Stimulated activated memory B cell treated with anti-CD40 and anti-IgM and Interleukin-4, amounts not matched to agents 10 μg/mL and 1 μg/mL and 100 μg/mL, for 72 hours (primary cell): Measurements from ENCODE around the gene GMDS.

ENCODE experiments used
- ATAC-seq: fragments of 150-1000 bp; cut with Tn5 transposase; 2 replicates; pipeline ENCODE4 v1.10.0; 2021
- H3K27ac Mint-ChIP-seq: one replicate; pipeline ENCODE4 v1.8.0; 2022; ENCODE audit warnings: mild to moderate bottlenecking, mixed read lengths
- H3K27me3 Mint-ChIP-seq: one replicate; pipeline ENCODE4 v1.8.0; 2022; ENCODE audit warnings: mixed read lengths
- H3K36me3 Mint-ChIP-seq: one replicate; pipeline ENCODE4 v1.8.0; 2022; ENCODE audit warnings: mixed read lengths
- H3K4me1 Mint-ChIP-seq: one replicate; pipeline ENCODE4 v1.8.0; 2022; ENCODE audit warnings: mixed read lengths
- H3K4me3 Mint-ChIP-seq: one replicate; pipeline ENCODE4 v1.8.0; 2022; ENCODE audit warnings: mild to moderate bottlenecking, moderate library complexity, mixed read lengths
- H3K9me3 Mint-ChIP-seq: one replicate; pipeline ENCODE4 v1.8.0; 2022; ENCODE audit warnings: mixed read lengths

Gene GMDS

GRCh38 chr6:1950631-1951030, 294.8 kb downstream of the GMDS start:
- H3K27ac Mint-ChIP-seq: no peak overlapping the region
- H3K27me3 Mint-ChIP-seq: no peaks in the 10 kb centered on the region
- H3K36me3 Mint-ChIP-seq: peaks cover 31% of the 10 kb centered on the region
- H3K4me3 Mint-ChIP-seq: no peak overlapping the region
- H3K4me1 Mint-ChIP-seq: no peaks in the 10 kb centered on the region
- no peaks in the 10 kb centered on the region for H3K9me3 Mint-ChIP-seq
- ATAC-seq: no peak

- Mint-ChIP-seq H3K9me3 (no peaks in the 10 kb centered on the region), H3K27me3 (no peaks in the 10 kb centered on the region), H3K4me1 (no peaks in the 10 kb centered on the region), H3K27ac (no peak overlapping the region), H3K4me3 (no peak overlapping the region), H3K36me3 (peaks cover 40% of the 10 kb centered on the region)
- ATAC-seq: no peak
Observed at GRCh38 chr6:1949538-1949937, 295.9 kb downstream of the GMDS start.

GRCh38 chr6:1947922-1948321, 297.5 kb downstream of the GMDS start:
- Mint-ChIP-seq H3K36me3 (peaks cover 40% of the 10 kb centered on the region), H3K9me3 (no peaks in the 10 kb centered on the region), H3K27me3 (no peaks in the 10 kb centered on the region), H3K4me1 (no peaks in the 10 kb centered on the region), H3K27ac (no peak overlapping the region), H3K4me3 (no peak overlapping the region)
- ATAC-seq: no peak

- H3K27me3 Mint-ChIP-seq: no peaks in the 10 kb centered on the region
- H3K9me3 Mint-ChIP-seq: no peaks in the 10 kb centered on the region
- H3K4me1 Mint-ChIP-seq: no peaks in the 10 kb centered on the region
- no peak for ATAC-seq
- no peak overlapping the region for H3K27ac Mint-ChIP-seq
- peaks cover 29% of the 10 kb centered on the region for H3K36me3 Mint-ChIP-seq
- no peak overlapping the region for H3K4me3 Mint-ChIP-seq
Observed at GRCh38 chr6:1946583-1946982, 298.8 kb downstream of the GMDS start.

GRCh38 chr6:1945235-1945832, 300.1 kb downstream of the GMDS start:
- Mint-ChIP-seq H3K4me1 (no peaks in the 10 kb centered on the region), H3K4me3 (no peak overlapping the region), H3K27ac (no peak overlapping the region), H3K36me3 (peaks cover 29% of the 10 kb centered on the region), H3K27me3 (no peaks in the 10 kb centered on the region), H3K9me3 (no peaks in the 10 kb centered on the region)
- ATAC-seq: no peak

- no peak for ATAC-seq
Observed at GRCh38 chr6:1942834-1943233, 302.6 kb downstream of the GMDS start.

GRCh38 chr6:1941534-1941933, 303.9 kb downstream of the GMDS start:
- H3K36me3 Mint-ChIP-seq: peaks cover 22% of the 10 kb centered on the region
- H3K4me1 Mint-ChIP-seq: no peaks in the 10 kb centered on the region
- H3K27ac Mint-ChIP-seq: no peak overlapping the region
- ATAC-seq: no peak
- no peaks in the 10 kb centered on the region for H3K27me3 Mint-ChIP-seq
- no peaks in the 10 kb centered on the region for H3K9me3 Mint-ChIP-seq
- H3K4me3 Mint-ChIP-seq: no peak overlapping the region

More at GRCh38 chr6:1942834-1943233, 302.6 kb downstream of the GMDS start:
- no peaks in the 10 kb centered on the region for H3K9me3 Mint-ChIP-seq
- peaks cover 29% of the 10 kb centered on the region for H3K36me3 Mint-ChIP-seq
- H3K4me1 Mint-ChIP-seq: no peaks in the 10 kb centered on the region
- H3K27me3 Mint-ChIP-seq: no peaks in the 10 kb centered on the region
- H3K27ac Mint-ChIP-seq: no peak overlapping the region
- no peak overlapping the region for H3K4me3 Mint-ChIP-seq

GRCh38 chr6:1940381-1940780, 305.0 kb downstream of the GMDS start:
- Mint-ChIP-seq H3K4me3 (no peak overlapping the region), H3K27me3 (no peaks in the 10 kb centered on the region), H3K9me3 (no peaks in the 10 kb centered on the region), H3K27ac (no peak overlapping the region), H3K36me3 (peaks cover 29% of the 10 kb centered on the region), H3K4me1 (no peaks in the 10 kb centered on the region)
- peak; percentile 75 for ATAC-seq

GRCh38 chr6:1933292-1933691, 312.1 kb downstream of the GMDS start:
- no peak overlapping the region for H3K4me3 Mint-ChIP-seq
- no peak for ATAC-seq
- H3K36me3 Mint-ChIP-seq: peaks cover 35% of the 10 kb centered on the region

GRCh38 chr6:1931817-1932216, 313.6 kb downstream of the GMDS start:
- peaks cover 4% of the 10 kb centered on the region for H3K9me3 Mint-ChIP-seq
- H3K36me3 Mint-ChIP-seq: peaks cover 34% of the 10 kb centered on the region
- no peaks in the 10 kb centered on the region for H3K4me1 Mint-ChIP-seq
- no peaks in the 10 kb centered on the region for H3K27me3 Mint-ChIP-seq
- H3K4me3 Mint-ChIP-seq: no peak overlapping the region
- H3K27ac Mint-ChIP-seq: no peak overlapping the region
- no peak for ATAC-seq

More at GRCh38 chr6:1933292-1933691, 312.1 kb downstream of the GMDS start:
- Mint-ChIP-seq H3K27ac (no peak overlapping the region), H3K27me3 (no peaks in the 10 kb centered on the region), H3K9me3 (peaks cover 4% of the 10 kb centered on the region), H3K4me1 (no peaks in the 10 kb centered on the region)

- H3K27me3 Mint-ChIP-seq: no peaks in the 10 kb centered on the region
- peaks cover 4% of the 10 kb centered on the region for H3K9me3 Mint-ChIP-seq
- H3K36me3 Mint-ChIP-seq: peaks cover 36% of the 10 kb centered on the region
- no peak for ATAC-seq
- no peak overlapping the region for H3K27ac Mint-ChIP-seq
- H3K4me1 Mint-ChIP-seq: no peaks in the 10 kb centered on the region
- no peak overlapping the region for H3K4me3 Mint-ChIP-seq
Observed at GRCh38 chr6:1930356-1930755, 315.0 kb downstream of the GMDS start.

- Mint-ChIP-seq H3K36me3 (peaks cover 38% of the 10 kb centered on the region), H3K4me1 (no peaks in the 10 kb centered on the region), H3K27ac (no peak overlapping the region), H3K9me3 (peaks cover 4% of the 10 kb centered on the region), H3K4me3 (no peak overlapping the region), H3K27me3 (no peaks in the 10 kb centered on the region)
- ATAC-seq: no peak
Observed at GRCh38 chr6:1929931-1930330, 315.5 kb downstream of the GMDS start.

- Mint-ChIP-seq H3K9me3 (no peaks in the 10 kb centered on the region), H3K27me3 (no peaks in the 10 kb centered on the region), H3K4me1 (no peaks in the 10 kb centered on the region), H3K27ac (no peak overlapping the region), H3K4me3 (no peak overlapping the region), H3K36me3 (peaks cover 39% of the 10 kb centered on the region)
- ATAC-seq: no peak
Observed at GRCh38 chr6:1925743-1926430, 319.5 kb downstream of the GMDS start.

GRCh38 chr6:1923449-1923848, 322.0 kb downstream of the GMDS start:
- H3K4me1 Mint-ChIP-seq: no peaks in the 10 kb centered on the region

GRCh38 chr6:1917626-1918371, 327.6 kb downstream of the GMDS start:
- Mint-ChIP-seq H3K27me3 (no peaks in the 10 kb centered on the region), H3K4me3 (no peak overlapping the region), H3K4me1 (no peaks in the 10 kb centered on the region), H3K36me3 (peaks cover 23% of the 10 kb centered on the region), H3K27ac (no peak overlapping the region), H3K9me3 (no peaks in the 10 kb centered on the region)
- ATAC-seq: no peak

More at GRCh38 chr6:1923449-1923848, 322.0 kb downstream of the GMDS start:
- Mint-ChIP-seq H3K27ac (no peak overlapping the region), H3K9me3 (no peaks in the 10 kb centered on the region), H3K4me3 (no peak overlapping the region), H3K27me3 (no peaks in the 10 kb centered on the region), H3K36me3 (peaks cover 29% of the 10 kb centered on the region)
- ATAC-seq: no peak
